Calu3 (cell line): Measurements from ENCODE around the gene RPRM. TPM values are rescaled to one million over a fixed set of nuclear protein-coding genes. Genes with fewer than 3 reads are reported as not detected.
A peak's percentile ranks its signal among the peaks of the same experiment; 100 is the strongest.

Experiments
- BruUV-seq: library from RNA; stranded (reverse); fragments of 400-500 nt; replicated peaks from 2 replicates; lab custom pipeline; 2021; lab: Mats Ljungman, UMichigan
- CTCF ChIA-PET: fragments of 300-600 bp; sonication (Branson Sonifier 250); formaldehyde crosslinking; loops from one replicate; lab custom pipeline; 2022; ENCODE audit warnings: antibody characterized with exemption; lab: Charles Lee
- DNase-seq: peaks from one replicate; pipeline ENCODE4 v3.0.0; 2022
- H3K27ac Mint-ChIP-seq: one replicate; pipeline ENCODE4 v1.8.0; 2022; ENCODE audit warnings: mixed read lengths; ENCODE audit not compliant: unreplicated experiment
- H3K27me3 Mint-ChIP-seq: one replicate; pipeline ENCODE4 v1.8.0; 2022; ENCODE audit warnings: mixed read lengths; ENCODE audit not compliant: unreplicated experiment
- H3K36me3 Mint-ChIP-seq: one replicate; pipeline ENCODE4 v1.8.0; 2022; ENCODE audit warnings: mild to moderate bottlenecking, moderate library complexity, mixed read lengths; ENCODE audit not compliant: insufficient read depth, unreplicated experiment
- H3K4me1 Mint-ChIP-seq: one replicate; pipeline ENCODE4 v1.8.0; 2022; ENCODE audit warnings: mild to moderate bottlenecking, low read depth, mixed read lengths; ENCODE audit not compliant: unreplicated experiment
- H3K4me3 Mint-ChIP-seq: one replicate; pipeline ENCODE4 v1.8.0; 2022; ENCODE audit warnings: mild to moderate bottlenecking, low read depth, moderate library complexity, mixed read lengths; ENCODE audit not compliant: unreplicated experiment
- H3K9me3 Mint-ChIP-seq: one replicate; pipeline ENCODE4 v1.8.0; 2022; ENCODE audit warnings: low read depth, mixed read lengths; ENCODE audit not compliant: unreplicated experiment
- intact Hi-C: fragments of 100-400 bp; cut with micrococcal nuclease; formaldehyde crosslinking; loops from one replicate; pipeline ENCODE4 v1.10.0; 2022; ENCODE audit not compliant: unreplicated experiment
- total RNA-seq: library from RNA; stranded (reverse); gene quantifications from 2 replicates; pipeline ENCODE4 v1.2.3, GENCODE V29; 2022
- TF ChIP-seq, protein P1 (sequence below): fragments of 200-600 bp; IDR thresholded peaks from one replicate; pipeline ENCODE4 v1.8.0; 2022; ENCODE audit warnings: antibody characterized with exemption; ENCODE audit not compliant: unreplicated experiment

RPRM gene
- total RNA-seq, 1 experiment from 2014 or later, result 2.1 TPM

DNA sequence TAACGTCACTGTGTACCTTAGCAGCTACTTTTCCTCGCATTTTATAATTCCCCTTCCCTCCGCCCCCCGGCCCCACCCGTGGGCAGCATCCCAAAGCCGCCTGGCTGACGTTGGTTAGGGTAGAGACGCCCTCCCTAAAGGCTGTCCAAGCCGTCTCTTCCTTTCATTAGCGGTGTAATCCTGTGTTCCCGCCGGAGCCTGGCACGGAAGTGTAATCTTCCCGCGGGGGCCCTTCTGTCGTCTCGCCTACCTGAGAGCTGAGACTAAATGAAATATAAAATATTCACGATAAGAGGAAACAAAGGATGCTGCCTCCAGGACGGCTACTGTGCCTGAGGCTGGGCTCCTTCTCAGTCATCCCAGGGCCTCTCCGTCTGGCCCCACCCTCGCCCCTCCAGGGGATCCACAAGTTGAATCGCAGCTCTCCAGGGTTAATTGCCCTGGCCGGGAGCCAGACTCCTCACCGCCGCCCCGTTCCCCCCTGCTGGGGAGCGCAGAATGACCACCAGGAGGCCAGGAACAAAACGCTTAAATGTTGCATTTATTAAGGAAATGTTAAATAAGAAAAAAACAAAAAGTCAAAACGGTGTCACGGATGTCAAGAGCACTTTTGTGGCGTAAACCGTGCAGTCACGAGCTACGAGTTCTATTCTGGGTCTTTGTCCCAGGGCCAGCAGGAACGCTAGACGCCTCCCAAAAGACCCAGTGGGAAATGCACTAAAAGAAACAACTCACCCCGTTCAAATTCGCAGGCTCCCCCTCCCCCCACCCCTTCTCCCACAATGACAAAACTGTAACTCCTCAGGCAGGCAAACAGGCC is 1.5 kb downstream of the RPRM start:
- no peaks in the 10 kb centered on the region for H3K27me3 Mint-ChIP-seq
- no peak overlapping the region for H3K4me3 Mint-ChIP-seq
- H3K27ac Mint-ChIP-seq, result no peak overlapping the region
- CTCF ChIA-PET, result interaction anchor here (0.9 kb wide), 1 partner anchor 10 kb away, joined by 10 read pairs; no protein-coding TSS in a partner anchor
- BruUV-seq, result no TSS peak
- H3K36me3 Mint-ChIP-seq, result peaks cover 13% of the 10 kb centered on the region
- TF ChIP-seq, protein P1, sequence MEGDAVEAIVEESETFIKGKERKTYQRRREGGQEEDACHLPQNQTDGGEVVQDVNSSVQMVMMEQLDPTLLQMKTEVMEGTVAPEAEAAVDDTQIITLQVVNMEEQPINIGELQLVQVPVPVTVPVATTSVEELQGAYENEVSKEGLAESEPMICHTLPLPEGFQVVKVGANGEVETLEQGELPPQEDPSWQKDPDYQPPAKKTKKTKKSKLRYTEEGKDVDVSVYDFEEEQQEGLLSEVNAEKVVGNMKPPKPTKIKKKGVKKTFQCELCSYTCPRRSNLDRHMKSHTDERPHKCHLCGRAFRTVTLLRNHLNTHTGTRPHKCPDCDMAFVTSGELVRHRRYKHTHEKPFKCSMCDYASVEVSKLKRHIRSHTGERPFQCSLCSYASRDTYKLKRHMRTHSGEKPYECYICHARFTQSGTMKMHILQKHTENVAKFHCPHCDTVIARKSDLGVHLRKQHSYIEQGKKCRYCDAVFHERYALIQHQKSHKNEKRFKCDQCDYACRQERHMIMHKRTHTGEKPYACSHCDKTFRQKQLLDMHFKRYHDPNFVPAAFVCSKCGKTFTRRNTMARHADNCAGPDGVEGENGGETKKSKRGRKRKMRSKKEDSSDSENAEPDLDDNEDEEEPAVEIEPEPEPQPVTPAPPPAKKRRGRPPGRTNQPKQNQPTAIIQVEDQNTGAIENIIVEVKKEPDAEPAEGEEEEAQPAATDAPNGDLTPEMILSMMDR, result no peak
- intact Hi-C loops, result loop anchor here (5.0 kb wide), 1 partner anchor 550 kb away; no protein-coding TSS in a partner anchor
- peak; percentile 10 for DNase-seq
- peaks cover 8% of the 10 kb centered on the region for H3K4me1 Mint-ChIP-seq
- no peaks in the 10 kb centered on the region for H3K9me3 Mint-ChIP-seq

DNA sequence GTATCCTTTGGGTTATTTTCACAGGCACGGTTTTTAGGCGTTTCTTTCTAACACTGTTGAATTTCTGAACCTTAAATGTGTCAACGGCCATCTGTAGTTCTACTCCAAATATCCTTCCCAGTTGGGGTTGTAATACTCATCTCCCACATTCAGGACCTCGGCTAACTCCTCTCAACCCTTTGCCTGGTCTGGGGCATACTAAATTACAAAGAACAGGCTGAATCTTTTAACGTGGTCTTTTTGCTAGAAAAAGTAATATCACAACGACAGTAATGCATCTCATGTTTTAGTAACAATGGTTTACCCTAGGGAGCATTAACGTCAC is 2.1 kb downstream of the RPRM start:
- BruUV-seq, result no TSS peak
- no peaks in the 10 kb centered on the region for H3K27me3 Mint-ChIP-seq
- H3K36me3 Mint-ChIP-seq, result peaks cover 13% of the 10 kb centered on the region
- no peaks in the 10 kb centered on the region for H3K9me3 Mint-ChIP-seq
- CTCF ChIA-PET, result no interaction called here
- DNase-seq, result no peak
- H3K27ac Mint-ChIP-seq, result no peak overlapping the region
- H3K4me1 Mint-ChIP-seq, result peaks cover 8% of the 10 kb centered on the region
- no peak overlapping the region for H3K4me3 Mint-ChIP-seq
- intact Hi-C loops, result loop anchor here (5.0 kb wide), 1 partner anchor 549 kb away; no protein-coding TSS in a partner anchor
- TF ChIP-seq, protein P1, result no peak

DNA sequence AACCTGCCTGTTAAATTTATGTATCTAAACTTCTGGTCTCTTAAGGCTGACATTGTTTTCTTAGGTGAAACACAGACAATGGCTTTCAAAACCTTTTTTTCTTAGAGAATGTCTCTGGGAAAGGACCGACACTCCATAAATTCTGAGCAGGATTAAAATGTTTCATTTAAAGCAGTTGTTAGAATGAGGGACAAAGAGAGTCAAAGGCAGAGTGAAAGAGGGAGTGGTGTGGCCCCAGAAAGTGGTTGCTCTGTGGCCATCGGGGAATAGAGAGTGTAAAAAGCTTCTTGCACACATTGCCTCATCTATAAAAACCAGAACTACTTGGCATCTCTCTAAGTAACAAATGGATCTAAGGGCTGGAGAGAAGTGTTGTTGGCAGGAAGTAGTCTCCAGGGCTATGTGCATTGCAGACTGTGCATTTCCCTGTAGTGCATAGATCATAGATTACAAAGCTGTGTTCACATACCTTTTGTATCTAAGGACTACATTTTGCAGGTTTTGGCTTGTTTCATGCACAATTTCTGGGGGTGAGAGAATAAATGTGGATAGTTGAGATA is 3.6 kb downstream of the RPRM start:
- Mint-ChIP-seq H3K4me3 (no peak overlapping the region), H3K4me1 (peaks cover 8% of the 10 kb centered on the region), H3K27ac (no peak overlapping the region), H3K27me3 (no peaks in the 10 kb centered on the region), H3K36me3 (peaks cover 13% of the 10 kb centered on the region), H3K9me3 (no peaks in the 10 kb centered on the region)
- TF ChIP-seq, protein P1, result no peak
- intact Hi-C loops, result loop anchor here (5.0 kb wide), 1 partner anchor 548 kb away; no protein-coding TSS in a partner anchor
- BruUV-seq, result no TSS peak
- CTCF ChIA-PET, result no interaction called here
- DNase-seq, result no peak

DNA sequence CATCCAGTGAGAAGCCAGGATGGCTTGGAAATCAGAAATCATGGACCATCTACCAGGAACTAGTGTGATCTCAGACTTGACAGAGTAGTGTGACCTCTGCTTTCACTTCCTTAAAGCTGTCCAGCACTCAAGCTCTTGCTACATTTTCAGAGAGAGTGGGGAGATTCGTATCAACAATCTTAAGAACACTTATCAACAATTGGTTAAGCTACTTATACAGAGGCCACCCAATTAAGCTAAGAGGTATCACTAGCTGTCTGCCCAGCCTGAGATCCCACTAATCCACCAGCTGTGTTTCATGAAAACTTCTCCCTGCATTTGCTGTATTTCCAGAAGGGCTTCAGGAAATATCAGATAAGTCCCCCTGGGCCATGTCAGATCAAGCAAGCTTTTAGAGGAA is 4.2 kb downstream of the RPRM start:
- Mint-ChIP-seq H3K9me3 (no peaks in the 10 kb centered on the region), H3K27ac (no peak overlapping the region), H3K36me3 (peaks cover 13% of the 10 kb centered on the region), H3K4me1 (peaks cover 7% of the 10 kb centered on the region), H3K27me3 (no peaks in the 10 kb centered on the region), H3K4me3 (no peak overlapping the region)
- CTCF ChIA-PET, result no interaction called here
- DNase-seq, result no peak
- intact Hi-C loops, result no loop called here
- TF ChIP-seq, protein P1, result no peak
- no TSS peak for BruUV-seq
